Spleen (tissue), 11 donors: ENCODE results near the gene SUN5. TPM values are rescaled to one million over a fixed set of nuclear protein-coding genes. Genes with fewer than 3 reads are reported as not detected.
A peak's percentile ranks its signal among the peaks of the same experiment; 100 is the strongest.

Source experiments
- DNase-seq: peaks from one replicate; pipeline ENCODE4 v3.0.0-alpha.2; 2020
- H3K27ac ChIP-seq, 8 donors: fragments of 200-600 bp; sonication (generic) in 7 of 8; 1 replicate in 4 of 8; 2 replicates in 4 of 8; pipeline versions ENCODE4 v1.5.0 to v1.8.0; 2016 to 2021; ENCODE audit warnings: inconsistent platforms in 4 of 8, mild to moderate bottlenecking in 4 of 8, moderate library complexity in 1 of 8
- H3K27me3 ChIP-seq, 7 donors: fragments of 200-600 bp; sonication (generic) in 6 of 7; replicated peaks in 1 of 7; 1 replicate in 4 of 7; 2 replicates in 3 of 7; pipeline versions ENCODE4 v1.5.0 to v1.8.0; 2016 to 2021; ENCODE audit warnings: inconsistent platforms in 3 of 7, mild to moderate bottlenecking in 1 of 7
- H3K36me3 ChIP-seq, 6 donors: fragments of 200-600 bp; sonication (generic) in 5 of 6; 1 replicate in 4 of 6; 2 replicates in 2 of 6; pipeline versions ENCODE4 v1.5.0 to v1.8.0; 2016 to 2021; ENCODE audit warnings: inconsistent platforms in 2 of 6
- H3K4me1 ChIP-seq, 6 donors: fragments of 200-600 bp; sonication (generic) in 5 of 6; 1 replicate in 3 of 6; 2 replicates in 3 of 6; pipeline versions ENCODE4 v1.5.0 to v1.8.0; 2016 to 2021; ENCODE audit warnings: inconsistent platforms in 3 of 6
- H3K4me3 ChIP-seq, 8 donors: fragments of 200-600 bp; sonication (generic) in 7 of 8; 1 replicate in 4 of 8; 2 replicates in 4 of 8; pipeline versions ENCODE4 v1.5.0 to v1.8.0; 2016 to 2021; ENCODE audit warnings: inconsistent platforms in 4 of 8, mild to moderate bottlenecking in 4 of 8, moderate library complexity in 2 of 8
- H3K9me3 ChIP-seq, 8 donors: fragments of 200-600 bp; sonication (generic) in 7 of 8; 1 replicate in 4 of 8; 2 replicates in 4 of 8; pipeline versions ENCODE4 v1.5.0 to v1.8.0; 2016 to 2021; ENCODE audit warnings: inconsistent platforms in 4 of 8
- CTCF ChIP-seq, 11 experiments: fragments of 200-600 bp in 7 of 11; fragments of 450-650 bp in 4 of 11; sonication (generic) in 4 of 11; IDR thresholded peaks in 8 of 11; conservative IDR thresholded peaks in 3 of 11; 1 replicate in 7 of 11; 2 replicates in 4 of 11; pipeline versions ENCODE4 v1.4.0 to v1.8.0; 2016 to 2021; ENCODE audit warnings: antibody characterized with exemption in 11 of 11, inconsistent platforms in 4 of 11, mild to moderate bottlenecking in 1 of 11
- POLR2A ChIP-seq, 3 donors: fragments of 450-650 bp; IDR thresholded peaks; one replicate each; pipeline ENCODE4 v1.5.1; 2017; ENCODE audit warnings: antibody characterized with exemption in 3 of 3, mild to moderate bottlenecking in 1 of 3
- POLR2AphosphoS5 ChIP-seq, 3 donors: sonication (generic); formaldehyde crosslinking; IDR thresholded peaks; one replicate each; pipeline ENCODE4 v1.5.1; 2017; ENCODE audit warnings: antibody characterized with exemption in 3 of 3
- WGBS, 5 donors: extraction: QIAGEN DNeasy Blood & Tissue Kit in 3 of 5; methylation state at CpG; one replicate each; pipeline versions ENCODE4 v1.1.5 to v1.1.7; 2013 to 2018; 5-methylcytosine and 5-hydroxymethylcytosine counted together
- intact Hi-C: fragments of 100-400 bp; cut with DNase I; formaldehyde crosslinking; loops from one replicate; pipeline ENCODE4 v1.15.0; 2023; ENCODE audit warnings: low total_unique reads
- polyA plus RNA-seq, 3 donors: library from polyadenylated mRNA; stranded (reverse); fragments of 200-250 nt; gene quantifications; one replicate each; pipeline ENCODE4 v1.2.1, GENCODE V29; 2013
- total RNA-seq, 7 donors: library from RNA; depleted of rRNA in 3 of 7; stranded (reverse); fragments of >200 nt in 3 of 7; fragmentation: NEBNext Ultra II Directional in 4 of 7; extraction: Animal tissue kit (Norgen Biotek cat#: 25700) in 4 of 7; gene quantifications; one replicate each; pipeline versions ENCODE4 v1.1.0 to v1.2.1, GENCODE V29; 2016 to 2021
- donor health status: healthy with polysubstance abuse.
- donor health status: DM: no; HTN: no; CAD: no; lungs with moderate emphysema.
- donor health status: DM: no; HTN: no; CAD: no.
- donor health status: Bipolar disorder and iron deficiency.
- donor health status: healthy.
- donor health status: DM: no; HTN: no; CAD: no.
- donor health status: DM: yes; HTN: yes; CAD: no.

SUN5 gene
- total and polyA plus RNA-seq, 10 donors = not detected

GRCh38 chr20:32984631-32985354, 19.4 kb downstream of the SUN5 start:
- peak; percentile 33 for DNase-seq
- intact Hi-C loops = no loop called here

DNA sequence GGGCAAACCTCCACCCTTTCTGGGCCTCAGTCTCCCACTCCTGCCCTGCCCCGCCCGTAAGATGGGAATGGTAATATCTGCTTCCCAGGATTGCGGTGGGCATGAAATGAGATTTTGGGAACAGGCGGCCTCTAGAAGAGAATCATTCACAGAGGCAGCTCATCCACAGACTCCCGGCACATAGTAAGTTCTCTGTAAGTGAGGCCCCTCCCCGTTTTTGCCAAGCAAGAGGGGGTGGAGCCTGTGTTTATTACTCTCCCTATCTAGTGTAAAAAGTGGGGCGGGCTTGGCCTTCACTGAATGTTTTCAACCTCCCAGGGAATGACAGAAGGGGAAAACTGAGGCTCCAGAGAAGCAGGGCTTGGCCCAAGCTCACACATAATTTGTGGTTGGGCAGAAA, 20.0 kb downstream of the SUN5 start:
- TF ChIP-seq POLR2AphosphoS5 (IDR thresholded peaks at IDR 0.05) = no peak
- Histone ChIP-seq H3K9me3 (no peaks in the 10 kb centered on the region), H3K36me3 (no peaks in the 10 kb centered on the region), H3K4me3 (no peak overlapping the region), H3K27me3 (no peaks in the 10 kb centered on the region), H3K27ac (no peak overlapping the region), H3K4me1 (no peaks in the 10 kb centered on the region)
- WGBS, 5 donors = 77 to 83% (median 81%) methylated on average over 7 of the region's 7 CpGs
- DNase-seq = peak; percentile 34
- intact Hi-C loops = no loop called here

More at GRCh38 chr20:32984631-32985354, 19.4 kb downstream of the SUN5 start:
- TF ChIP-seq POLR2AphosphoS5 (IDR thresholded peaks at IDR 0.05) = no peak
- no peak for TF ChIP-seq POLR2A (IDR thresholded peaks at IDR 0.05)
- TF ChIP-seq CTCF (IDR thresholded peaks at IDR 0.05 in 8 of 11, conservative IDR thresholded peaks at IDR 0.05 in 3 of 11) = no peak
- no peaks in the 10 kb centered on the region for H3K36me3 ChIP-seq
- no peak overlapping the region for H3K4me3 ChIP-seq
- no peaks in the 10 kb centered on the region for H3K9me3 ChIP-seq
- H3K27ac ChIP-seq = no peak overlapping the region
- H3K27me3 ChIP-seq = peaks cover 0 to 3% (median 0%) of the 10 kb centered on the region in 7 donors
- no peaks in the 10 kb centered on the region for H3K4me1 ChIP-seq
- 76 to 91% (median 87%) methylated on average over 5 to 9 of the region's 9 CpGs for WGBS, 5 donors

- peak; percentile 58 for DNase-seq
- H3K4me1 ChIP-seq = no peaks in the 10 kb centered on the region
- intact Hi-C loops = no loop called here
- H3K27me3 ChIP-seq = no peaks in the 10 kb centered on the region
- H3K36me3 ChIP-seq = no peaks in the 10 kb centered on the region
- no peaks in the 10 kb centered on the region for H3K9me3 ChIP-seq
- TF ChIP-seq POLR2AphosphoS5 (IDR thresholded peaks at IDR 0.05) (no peak), CTCF (IDR thresholded peaks at IDR 0.05 in 8 of 11, conservative IDR thresholded peaks at IDR 0.05 in 3 of 11) (no peak), POLR2A (IDR thresholded peaks at IDR 0.05) (no peak)
- no peak overlapping the region for H3K4me3 ChIP-seq
- WGBS, 5 donors = 88 to 92% (median 90%) methylated on average over 12 of the region's 12 CpGs
- H3K27ac ChIP-seq = no peak overlapping the region
Measured at GRCh38 chr20:32983459-32984112, 20.6 kb downstream of the SUN5 start.

DNA sequence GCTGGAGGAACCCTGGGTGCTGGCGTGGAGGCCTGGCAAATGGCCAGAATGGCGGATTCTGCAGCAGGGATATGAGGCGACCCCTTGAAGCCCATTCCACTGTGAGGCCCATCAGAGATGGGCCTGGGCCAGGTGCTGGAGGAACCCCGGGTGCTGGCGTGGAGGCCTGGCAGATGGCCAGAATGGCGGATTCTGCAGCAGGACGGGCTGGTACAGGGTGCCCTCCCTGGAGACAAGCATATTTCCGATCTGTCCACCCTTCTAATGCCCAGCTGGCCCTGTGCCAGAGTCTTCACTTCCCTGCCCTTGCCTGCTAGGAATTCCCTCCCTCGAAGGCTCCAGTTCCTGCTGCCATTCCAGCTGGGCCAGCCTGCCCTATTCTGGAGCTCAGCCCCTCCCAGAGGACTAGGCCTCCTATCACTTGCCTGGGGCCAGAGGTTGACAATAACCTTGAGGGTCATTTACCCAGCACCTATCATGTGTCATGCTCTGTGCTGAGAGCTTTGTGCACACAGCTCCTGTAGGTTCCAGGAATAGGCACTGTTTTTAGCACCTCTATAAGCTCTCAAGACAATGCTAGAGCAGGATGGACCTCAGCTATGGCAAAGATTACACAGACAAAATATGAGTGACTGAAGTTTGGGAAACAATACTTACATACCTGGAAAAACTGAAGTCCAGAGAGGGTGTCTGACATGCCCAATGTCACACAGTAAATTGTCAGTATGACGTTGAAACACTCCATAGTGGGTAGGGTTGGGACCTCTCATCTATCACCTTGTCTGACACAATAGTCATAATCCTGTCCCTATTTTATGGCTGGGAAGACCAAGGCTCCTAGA, 21.4 kb downstream of the SUN5 start:
- Histone ChIP-seq H3K27me3 (no peaks in the 10 kb centered on the region), H3K9me3 (no peaks in the 10 kb centered on the region), H3K4me3 (no peak overlapping the region), H3K27ac (no peak overlapping the region), H3K4me1 (no peaks in the 10 kb centered on the region), H3K36me3 (no peaks in the 10 kb centered on the region)
- DNase-seq = peak; percentile 65
- intact Hi-C loops = no loop called here
- TF ChIP-seq CTCF (IDR thresholded peaks at IDR 0.05 in 8 of 11, conservative IDR thresholded peaks at IDR 0.05 in 3 of 11) = no peak
- no peak for TF ChIP-seq POLR2A (IDR thresholded peaks at IDR 0.05)
- TF ChIP-seq POLR2AphosphoS5 (IDR thresholded peaks at IDR 0.05) = no peak
- 68 to 82% (median 75%) methylated on average over 8 to 10 of the region's 10 CpGs for WGBS, 5 donors
